ENCODE measurements around the gene SLC35A2.

GRCh38 chrX:48891402-48892288 lies 19.8 kb downstream of the SLC35A2 start:
- peak; percentile 66 for TF ChIP-seq CTCF (conservative IDR thresholded peaks at IDR 0.05; ENCODE audit: low read length)
- TF ChIP-seq EZH2phosphoT487 (IDR thresholded peaks at IDR 0.05; ENCODE audit: borderline replicate concordance, low read depth, low read length): no peak

Data from OCI-LY7 (cell line).